Psoas muscle (tissue), 8 donors: Measurements from ENCODE around the gene MARCHF9. TPM values are rescaled to one million over a fixed set of nuclear protein-coding genes. Genes with fewer than 3 reads are reported as not detected.

Experiments
- ATAC-seq, 4 donors: fragments of 200-7000 bp; cut with Tn5 transposase; one replicate each; pipeline ENCODE4 v1.9.1; 2020; ENCODE audit warnings: moderate library complexity in 3 of 4, mild to moderate bottlenecking in 2 of 4
- DNase-seq, 2 donors: peaks; one replicate each; pipeline ENCODE4 v3.0.0-alpha.2; 2020
- H3K27ac ChIP-seq: fragments of 200-600 bp; one replicate; pipeline ENCODE4 v1.8.0; 2022
- H3K27me3 ChIP-seq, 3 donors: fragments of 200-600 bp in 1 of 3; one replicate each; pipeline versions ENCODE4 v1.6.1 to v1.8.0; 2013 to 2022; ENCODE audit warnings: low read length in 2 of 3, mild to moderate bottlenecking in 2 of 3, moderate library complexity in 1 of 3; ENCODE audit not compliant: insufficient read depth in 3 of 3
- H3K36me3 ChIP-seq, 2 donors: fragments of 200-600 bp in 1 of 2; one replicate each; pipeline versions ENCODE4 v1.6.1 to v1.8.0; 2013 to 2022; ENCODE audit warnings: low read depth in 1 of 2, mild to moderate bottlenecking in 1 of 2, moderate library complexity in 1 of 2; ENCODE audit not compliant: insufficient read depth in 1 of 2
- H3K4me1 ChIP-seq: fragments of 200-600 bp; one replicate; pipeline ENCODE4 v1.8.0; 2022
- H3K4me3 ChIP-seq: fragments of 200-600 bp; one replicate; pipeline ENCODE4 v1.8.0; 2022; ENCODE audit warnings: mild to moderate bottlenecking
- H3K9me3 ChIP-seq: fragments of 200-600 bp; one replicate; pipeline ENCODE4 v1.8.0; 2022
- WGBS, 3 donors: extraction: QIAGEN DNeasy Blood & Tissue Kit; methylation state at CpG; one replicate each; pipeline versions ENCODE4 v1.1.6 to v1.1.7; 2013; 5-methylcytosine and 5-hydroxymethylcytosine counted together
- intact Hi-C, 2 donors: fragments of 100-400 bp; cut with DNase I; formaldehyde crosslinking; loops; one replicate each; pipeline versions ENCODE4 v1.11.0 to v1.14.2; 2022
- polyA plus RNA-seq, 3 donors: library from polyadenylated mRNA; stranded (reverse); fragments of 200-250 nt; gene quantifications; one replicate each; pipeline ENCODE4 v1.2.3, GENCODE V29; 2013
- total RNA-seq, 4 donors: library from RNA; stranded (reverse); fragmentation: NEBNext Ultra II Directional in 2 of 4; extraction: Animal tissue kit (Norgen Biotek cat#: 25700) in 2 of 4; gene quantifications; one replicate each; pipeline versions ENCODE4 v1.2.1 to v1.2.4, GENCODE V29; 2021 to 2023
- TF ChIP-seq, protein P1 (sequence below): fragments of 200-600 bp; IDR thresholded peaks from one replicate; pipeline ENCODE4 v1.8.0; 2022; ENCODE audit warnings: antibody characterized with exemption
- donor health status: healthy with polysubstance abuse.
- donor health status: DM: no; HTN: no; CAD: no; lungs with moderate emphysema.
- donor health status: Bipolar disorder and iron deficiency.
- donor health status: healthy.
- donor health status: DM: yes; HTN: yes; CAD: no.
- donor health status: DM: no; HTN: no; CAD: no.
- donor health status: DM: no; HTN: no; CAD: no.
- donor health status: DM: yes; HTN: yes; CAD: no.

MARCHF9 gene
- total and polyA plus RNA-seq, 7 donors, result 5.7 to 9.4 (median 8.3) TPM

DNA sequence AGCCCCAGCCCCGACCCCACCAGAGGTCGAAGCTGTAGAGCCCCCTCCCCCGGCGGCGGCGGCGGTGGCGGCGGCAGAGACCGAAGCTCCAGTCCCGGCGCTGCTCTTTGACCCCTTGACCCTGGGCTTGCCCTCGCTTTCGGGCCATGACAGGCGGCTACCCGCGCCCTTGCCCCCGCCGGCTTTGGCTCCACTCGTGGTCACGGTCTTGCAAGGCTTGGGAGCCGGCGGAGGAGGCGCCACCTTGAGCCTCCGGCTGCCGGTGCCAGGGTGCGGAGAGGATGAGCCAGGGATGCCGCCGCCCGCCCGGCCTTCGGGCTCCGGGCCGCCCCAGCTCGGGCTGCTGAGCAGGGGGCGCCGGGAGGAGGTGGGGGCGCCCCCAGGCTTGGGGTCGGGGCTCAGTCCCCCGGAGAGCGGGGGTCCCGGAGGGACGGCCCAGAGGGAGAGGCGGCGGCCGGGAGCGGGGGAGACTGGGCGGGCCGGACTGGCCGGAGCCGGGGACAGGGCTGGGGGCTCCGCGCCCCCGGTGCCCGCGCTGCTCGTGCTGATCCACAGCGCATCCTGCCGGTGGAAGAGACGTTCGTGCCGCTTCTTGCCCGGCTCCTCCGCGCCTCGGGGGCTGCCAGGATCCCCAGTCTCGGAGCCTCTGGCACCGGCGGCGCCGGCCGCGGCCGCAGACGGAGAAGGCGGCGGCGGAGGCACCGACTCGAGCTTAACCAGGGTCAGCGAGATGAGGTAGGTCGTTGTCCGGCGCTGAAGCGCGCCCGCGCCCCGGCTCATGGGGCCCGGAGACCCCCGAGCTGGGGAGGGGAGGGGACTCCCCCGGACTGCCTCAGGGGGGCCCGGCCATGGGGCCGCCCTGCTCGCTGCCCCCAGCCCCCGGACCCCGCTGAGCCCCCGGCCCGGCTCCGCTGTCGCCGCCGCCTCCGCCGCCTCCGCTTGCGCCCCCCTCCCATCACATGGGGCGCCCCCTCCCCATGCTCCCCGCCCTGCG is 17.1 kb upstream of the MARCHF9 start:
- DNase-seq, result no peak

DNA sequence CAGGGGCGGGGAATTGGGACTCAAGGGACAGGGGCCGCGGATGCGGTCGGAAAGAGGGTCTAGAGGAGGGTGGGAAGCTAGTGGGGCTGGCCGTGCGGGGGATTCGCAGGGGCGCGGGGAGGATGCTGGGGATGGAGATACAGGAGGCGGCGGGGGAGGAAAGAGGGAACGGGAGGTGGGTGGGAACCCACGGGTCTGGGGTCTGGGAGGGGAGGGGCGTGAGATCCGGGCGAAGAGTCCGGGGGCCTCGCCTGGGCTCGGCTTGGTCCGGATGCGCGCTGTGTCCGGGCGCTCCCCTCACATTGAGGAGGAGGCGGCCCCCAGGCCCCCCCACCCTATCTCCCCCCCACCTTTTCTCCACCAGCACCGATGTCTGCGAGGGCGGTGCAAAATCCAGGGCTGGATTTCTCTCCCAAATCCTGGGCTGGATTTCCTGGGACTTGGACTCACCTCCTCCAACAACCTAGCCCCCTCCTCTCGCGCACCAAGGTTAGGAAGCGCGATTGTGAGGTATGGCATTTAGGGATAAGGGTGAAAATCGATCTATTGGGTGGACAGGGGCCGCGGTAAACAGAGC is 16.2 kb upstream of the MARCHF9 start, which contains the start of gene AGAP2:
AGAP2 (minus strand) TSS at position 82 of the 577 bp plus-strand sequence. CDS start 496 bp downstream, outside the sequence.
- H3K4me1 ChIP-seq, result peaks cover 25% of the 10 kb centered on the region
- ATAC-seq, result no peak

More for the DNA sequence above, 17.1 kb upstream of the MARCHF9 start:
- TF ChIP-seq, protein P1, sequence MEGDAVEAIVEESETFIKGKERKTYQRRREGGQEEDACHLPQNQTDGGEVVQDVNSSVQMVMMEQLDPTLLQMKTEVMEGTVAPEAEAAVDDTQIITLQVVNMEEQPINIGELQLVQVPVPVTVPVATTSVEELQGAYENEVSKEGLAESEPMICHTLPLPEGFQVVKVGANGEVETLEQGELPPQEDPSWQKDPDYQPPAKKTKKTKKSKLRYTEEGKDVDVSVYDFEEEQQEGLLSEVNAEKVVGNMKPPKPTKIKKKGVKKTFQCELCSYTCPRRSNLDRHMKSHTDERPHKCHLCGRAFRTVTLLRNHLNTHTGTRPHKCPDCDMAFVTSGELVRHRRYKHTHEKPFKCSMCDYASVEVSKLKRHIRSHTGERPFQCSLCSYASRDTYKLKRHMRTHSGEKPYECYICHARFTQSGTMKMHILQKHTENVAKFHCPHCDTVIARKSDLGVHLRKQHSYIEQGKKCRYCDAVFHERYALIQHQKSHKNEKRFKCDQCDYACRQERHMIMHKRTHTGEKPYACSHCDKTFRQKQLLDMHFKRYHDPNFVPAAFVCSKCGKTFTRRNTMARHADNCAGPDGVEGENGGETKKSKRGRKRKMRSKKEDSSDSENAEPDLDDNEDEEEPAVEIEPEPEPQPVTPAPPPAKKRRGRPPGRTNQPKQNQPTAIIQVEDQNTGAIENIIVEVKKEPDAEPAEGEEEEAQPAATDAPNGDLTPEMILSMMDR, result peak; percentile 24
- H3K4me3 ChIP-seq, result peak overlapping the region; percentile 65
- peaks cover 25% of the 10 kb centered on the region for H3K4me1 ChIP-seq
- WGBS, 3 donors, result 3 to 8% (median 7%) methylated on average over 48 to 110 of the region's 110 CpGs
- H3K27ac ChIP-seq, result no peak overlapping the region
- H3K36me3 ChIP-seq, result no peaks in the 10 kb centered on the region
- H3K27me3 ChIP-seq, result peaks cover 0 to 66% (median 25%) of the 10 kb centered on the region in 3 donors
- ATAC-seq, result peak; percentile 16 to 26 (median 20)
- intact Hi-C loops, result no loop called here
- H3K9me3 ChIP-seq, result no peaks in the 10 kb centered on the region

DNA sequence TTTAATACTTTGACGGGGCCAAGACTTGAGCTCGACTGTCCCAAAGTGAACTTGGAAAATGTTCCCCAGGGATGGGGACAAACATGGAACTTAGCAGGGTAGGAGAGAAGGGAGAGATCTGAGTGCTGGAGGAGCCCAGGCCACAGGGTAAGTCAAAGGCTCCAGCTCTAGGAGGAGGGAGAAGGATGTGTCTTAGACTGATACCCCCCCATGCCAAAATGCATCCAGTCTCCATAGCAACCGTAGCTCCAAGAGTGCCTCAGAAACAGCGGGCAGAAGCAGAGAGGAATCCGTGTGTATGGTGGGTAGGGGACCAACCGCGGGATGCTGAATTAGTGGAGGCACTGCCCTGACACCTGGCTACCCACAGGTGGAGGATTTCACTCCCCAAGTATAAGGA is 15.5 kb upstream of the MARCHF9 start:
- peaks cover 0 to 59% (median 23%) of the 10 kb centered on the region in 3 donors for H3K27me3 ChIP-seq
- no peaks in the 10 kb centered on the region for H3K36me3 ChIP-seq
- H3K9me3 ChIP-seq, result no peaks in the 10 kb centered on the region
- peaks cover 29% of the 10 kb centered on the region for H3K4me1 ChIP-seq
- H3K27ac ChIP-seq, result no peak overlapping the region
- ATAC-seq (no peak), DNase-seq (no peak)
- 11 to 16% (median 11%) methylated on average over 7 of the region's 7 CpGs for WGBS, 3 donors
- H3K4me3 ChIP-seq, result no peak overlapping the region
- TF ChIP-seq, protein P1, result no peak
- intact Hi-C loops, result no loop called here

More for the DNA sequence above, 16.2 kb upstream of the MARCHF9 start, which contains the start of gene AGAP2:
- H3K27me3 ChIP-seq, result peaks cover 0 to 66% (median 23%) of the 10 kb centered on the region in 3 donors
- DNase-seq, result no peak
- H3K27ac ChIP-seq, result no peak within 1 kb of the TSS
- peak within 1 kb of the TSS; percentile 65 for H3K4me3 ChIP-seq
- intact Hi-C loops, result no loop called here
- TF ChIP-seq, protein P1, result no peak
- no peaks in the 10 kb centered on the region for H3K36me3 ChIP-seq
- WGBS, 3 donors, result 4 to 10% (median 9%) methylated on average over 13 to 36 of the region's 36 CpGs
- H3K9me3 ChIP-seq, result no peaks in the 10 kb centered on the region

DNA sequence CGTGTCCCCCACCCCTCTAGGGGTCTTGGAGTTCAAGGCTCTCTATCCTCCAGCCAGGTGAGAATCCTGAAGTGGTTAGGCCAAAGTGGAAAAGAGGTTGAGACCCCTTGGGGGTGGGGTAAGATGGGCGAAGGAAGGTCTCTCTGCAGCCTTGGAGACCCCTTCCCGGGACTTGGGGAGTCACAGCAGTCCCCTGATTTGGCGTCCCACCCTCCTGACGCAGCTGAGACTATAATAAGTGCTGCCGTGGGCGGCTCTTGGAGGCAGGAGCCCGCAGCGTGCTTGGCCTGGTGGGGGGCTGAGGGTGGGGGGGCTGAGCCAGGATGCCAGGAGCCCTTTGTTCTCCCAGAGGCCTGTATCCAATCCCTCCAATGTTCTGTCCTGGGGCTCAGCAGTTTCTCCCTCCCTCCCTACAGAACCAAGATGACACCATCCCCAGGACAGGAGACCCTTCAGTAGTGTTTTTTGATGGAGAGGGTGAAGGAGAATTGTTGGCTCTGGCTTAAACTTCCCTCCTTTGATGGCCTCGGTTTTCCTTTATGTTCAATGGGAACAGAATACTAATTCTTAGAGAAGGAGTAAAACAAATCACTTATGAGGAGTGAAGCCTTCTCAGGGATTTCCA is 14.9 kb upstream of the MARCHF9 start:
- Histone ChIP-seq H3K4me3 (no peak overlapping the region), H3K27me3 (peaks cover 0 to 57% (median 23%) of the 10 kb centered on the region in 3 donors), H3K36me3 (no peaks in the 10 kb centered on the region), H3K9me3 (no peaks in the 10 kb centered on the region), H3K27ac (peak overlapping the region; percentile 36), H3K4me1 (peaks cover 29% of the 10 kb centered on the region)
- DNase-seq, result no peak
- intact Hi-C loops, result no loop called here
- ATAC-seq, result no peak
- WGBS, 3 donors, result 52 to 55% (median 53%) methylated on average over 9 to 10 of the region's 10 CpGs
- TF ChIP-seq, protein P1, result no peak
